ENCODE data around the gene NRG3.

NRG3 gene

GRCh38 chr10:82402906-82403401 lies 528.0 kb downstream of the NRG3 start:
- no peak for DNase-seq

DNA sequence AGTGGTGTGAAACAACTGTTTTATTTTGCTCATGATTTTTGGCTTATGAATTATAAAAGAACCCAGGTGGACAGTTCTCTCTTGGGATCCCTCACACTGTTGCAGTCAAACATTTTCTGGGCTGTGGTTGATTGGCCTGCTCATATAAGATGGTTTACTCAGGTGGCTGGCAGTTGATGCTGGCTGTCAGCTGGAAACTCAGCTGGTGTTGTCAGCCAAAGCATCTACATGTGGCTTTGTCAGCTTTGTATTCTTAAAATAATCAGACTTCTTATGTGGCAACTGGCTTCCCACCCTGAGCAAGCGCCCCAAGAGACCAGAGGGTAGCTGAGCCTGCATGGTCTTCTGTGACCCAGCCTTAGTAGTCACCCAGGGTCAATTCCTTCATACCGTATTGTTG lies 534.7 kb downstream of the NRG3 start:
- DNase-seq: no peak

DNA sequence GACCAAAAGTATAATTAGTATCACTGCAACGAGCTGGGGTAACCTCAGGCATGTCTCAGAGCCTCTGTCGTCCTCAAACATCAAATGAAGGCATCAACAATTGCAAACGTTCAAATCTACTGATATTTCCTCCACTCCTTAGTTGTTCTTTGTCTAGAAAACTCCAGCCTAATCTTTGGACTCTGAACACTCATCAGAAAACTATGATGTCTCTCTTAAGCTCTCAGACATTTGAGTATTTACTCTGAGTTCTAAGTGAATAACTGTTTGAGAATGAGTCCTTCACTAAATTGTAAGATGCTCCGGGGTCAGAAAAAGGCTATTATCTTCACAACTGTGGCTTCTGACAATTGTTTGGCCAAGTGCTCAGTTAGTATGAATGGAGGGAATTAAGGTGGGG lies 536.4 kb downstream of the NRG3 start:
- DNase-seq: no peak

DNA sequence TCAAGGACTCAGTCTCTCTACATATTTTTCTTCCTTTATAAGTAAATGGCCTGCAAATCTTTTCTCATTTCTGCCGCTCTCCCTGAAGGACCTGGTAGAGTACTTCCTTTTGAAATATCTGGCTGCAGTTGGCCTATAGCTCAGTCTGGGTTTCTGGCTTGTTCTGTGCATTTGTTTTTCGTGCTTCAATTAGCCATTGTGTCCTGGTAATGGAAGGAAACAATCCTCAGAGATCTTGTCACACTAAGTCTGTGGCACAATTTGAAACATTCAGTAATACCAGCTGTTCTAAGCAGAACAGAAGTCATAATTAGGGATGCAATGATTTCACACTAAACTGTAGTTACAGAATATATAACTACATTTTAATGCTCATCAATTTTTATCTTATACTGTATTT lies 545.0 kb downstream of the NRG3 start:
- no peak for DNase-seq

GRCh38 chr10:82429302-82429701 lies 554.3 kb downstream of the NRG3 start:
- DNase-seq: no peak

DNA sequence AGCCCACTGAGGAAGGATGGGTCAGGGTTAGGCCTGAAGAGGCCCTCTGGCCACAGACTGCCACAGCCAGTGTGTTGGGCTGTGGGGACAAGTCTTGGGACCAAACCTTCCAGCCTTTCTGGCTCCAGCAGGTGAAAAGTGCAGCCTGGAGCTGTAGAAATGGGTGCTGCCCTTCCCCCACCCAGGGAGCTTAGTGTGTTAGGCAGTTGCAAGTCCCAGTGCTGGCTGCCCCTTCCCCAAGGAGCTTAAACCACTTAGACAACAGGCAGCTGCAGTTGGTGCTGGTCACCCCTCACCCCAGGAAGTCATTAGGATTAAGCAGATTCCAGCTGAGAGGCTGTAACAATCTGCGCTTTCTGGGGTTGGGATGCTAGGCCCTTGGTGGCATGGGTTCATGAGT lies 563.3 kb downstream of the NRG3 start:
- no peak for DNase-seq

GRCh38 chr10:82440775-82441174 lies 565.8 kb downstream of the NRG3 start:
- DNase-seq: no peak

DNA sequence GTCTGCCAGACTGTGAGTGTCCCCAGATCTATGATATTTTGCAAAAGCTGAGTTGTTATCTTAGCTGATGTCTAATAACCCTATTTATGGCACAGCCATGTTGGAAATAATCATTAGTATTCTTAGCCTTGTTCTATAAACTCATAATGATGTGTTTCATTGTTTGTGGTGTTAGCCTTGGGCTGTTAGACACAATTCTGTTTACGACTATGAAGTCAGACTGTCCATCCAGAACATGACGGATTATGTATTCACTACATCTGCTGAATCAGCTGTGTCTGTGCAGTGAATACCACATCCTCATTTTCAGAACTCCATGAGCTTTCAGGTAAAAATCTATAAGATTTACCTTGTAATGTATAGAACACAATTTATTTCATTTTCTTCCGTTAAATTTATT lies 577.1 kb downstream of the NRG3 start:
- no peak for DNase-seq

- no peak for DNase-seq
Observed at GRCh38 chr10:82452676-82453075, 577.7 kb downstream of the NRG3 start.

- no peak for DNase-seq
Observed at GRCh38 chr10:82453678-82454293, 578.8 kb downstream of the NRG3 start.

GRCh38 chr10:82462910-82463551 lies 588.0 kb downstream of the NRG3 start:
- DNase-seq: no peak

DNA sequence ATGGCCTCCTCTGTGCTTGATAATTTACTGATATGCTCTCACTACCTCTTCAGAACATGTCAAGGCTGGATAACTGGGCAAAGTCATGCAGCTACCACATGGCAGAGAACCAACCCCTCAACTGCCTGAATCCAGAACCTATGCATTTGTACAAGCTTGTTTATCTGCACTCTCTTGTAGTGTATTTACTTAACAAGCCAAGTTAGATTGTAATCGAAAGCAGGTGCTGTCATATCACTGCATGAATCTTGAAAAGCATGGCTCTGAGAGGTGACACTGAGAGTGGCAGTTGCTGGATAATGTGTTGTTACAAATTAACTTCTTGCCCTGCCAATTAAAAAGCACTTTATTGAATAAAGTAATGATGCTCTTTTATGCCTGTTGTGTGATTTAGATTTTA lies 588.6 kb downstream of the NRG3 start:
- no peak for DNase-seq

GRCh38 chr10:82464191-82464818 lies 589.3 kb downstream of the NRG3 start:
- no peak for DNase-seq

DNA sequence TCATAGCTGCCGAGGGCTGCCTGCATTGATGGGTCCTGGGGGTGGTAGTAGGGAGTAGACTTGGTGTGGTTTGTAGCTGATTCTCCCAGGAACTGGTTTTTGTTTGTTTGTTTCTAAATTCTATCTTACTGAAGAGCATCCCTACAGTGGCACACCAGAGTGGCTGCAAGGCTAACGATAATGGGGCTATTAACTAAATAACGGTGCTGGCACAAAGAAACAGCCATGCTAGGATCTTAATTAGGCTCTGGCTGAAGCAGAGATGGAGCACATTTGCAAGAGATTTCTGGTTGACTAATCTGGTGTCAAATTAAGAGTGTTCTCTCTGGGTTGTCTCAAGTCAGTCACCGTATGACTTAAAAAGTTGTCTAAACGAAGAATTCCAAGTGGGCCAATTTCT lies 590.0 kb downstream of the NRG3 start:
- no peak for DNase-seq

DNA sequence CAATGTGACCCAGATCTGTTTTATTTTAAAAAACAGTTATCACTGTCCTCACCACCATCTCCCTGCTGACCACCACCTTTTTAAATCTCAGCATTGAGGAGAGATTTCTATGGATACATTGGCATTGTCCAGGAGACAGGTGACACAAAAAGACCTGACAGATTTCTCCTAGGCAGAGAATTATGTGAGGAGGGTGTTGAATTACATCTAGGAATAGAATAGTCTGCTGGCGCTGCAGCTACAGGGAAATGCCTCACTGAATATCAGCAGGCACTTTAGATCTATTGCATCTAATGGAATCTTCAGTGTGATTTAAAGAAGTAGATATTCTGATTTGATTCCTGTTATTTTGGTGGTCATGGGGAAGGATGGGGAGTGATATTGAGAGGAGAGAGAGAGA lies 593.5 kb downstream of the NRG3 start:
- no peak for DNase-seq

DNA sequence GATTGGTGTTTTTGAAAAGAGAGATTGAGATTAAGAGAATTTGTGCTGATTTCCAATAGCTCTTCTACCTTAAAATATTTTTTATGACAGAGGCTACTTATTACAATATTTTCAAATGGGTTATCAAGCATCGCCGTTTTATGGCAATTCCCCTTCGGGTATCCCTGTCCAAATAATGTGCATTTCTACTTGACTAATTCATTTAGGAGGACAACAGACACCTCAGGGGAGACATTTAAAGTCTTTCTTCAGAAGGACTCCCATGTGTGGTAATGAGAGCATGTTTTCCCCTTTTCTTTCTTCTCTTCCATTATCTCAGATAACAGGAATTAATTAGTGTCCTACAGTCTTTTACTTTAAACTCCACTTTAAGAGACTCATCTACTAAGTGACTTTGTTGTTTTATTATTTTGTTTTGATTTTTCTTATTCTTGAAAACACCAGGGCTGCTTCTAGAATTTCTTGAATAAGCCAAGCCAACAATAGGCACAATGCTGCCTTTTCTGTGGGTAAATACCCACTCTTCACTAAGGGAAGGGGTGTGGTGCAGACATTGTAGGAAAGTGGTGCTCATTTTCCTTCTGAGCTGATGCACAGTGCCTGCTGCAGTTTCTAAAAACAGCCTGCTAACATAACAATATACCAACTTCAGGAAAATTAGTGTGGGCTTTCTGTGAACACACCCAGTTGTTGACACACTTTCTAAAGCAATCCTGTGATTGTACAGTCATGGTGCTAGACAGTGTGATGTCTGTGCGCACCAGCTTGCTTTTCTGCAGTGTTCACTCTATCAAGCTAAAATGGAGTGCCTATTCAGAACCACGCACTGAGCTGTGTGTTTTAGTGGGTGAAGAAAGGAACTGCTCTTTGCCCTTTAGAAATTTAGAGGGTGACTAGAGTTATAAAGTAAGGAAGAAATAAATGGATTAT lies 597.7 kb downstream of the NRG3 start:
- DNase-seq: no peak

GRCh38 chr10:82477776-82478175 lies 602.8 kb downstream of the NRG3 start:
- DNase-seq: no peak

DNA sequence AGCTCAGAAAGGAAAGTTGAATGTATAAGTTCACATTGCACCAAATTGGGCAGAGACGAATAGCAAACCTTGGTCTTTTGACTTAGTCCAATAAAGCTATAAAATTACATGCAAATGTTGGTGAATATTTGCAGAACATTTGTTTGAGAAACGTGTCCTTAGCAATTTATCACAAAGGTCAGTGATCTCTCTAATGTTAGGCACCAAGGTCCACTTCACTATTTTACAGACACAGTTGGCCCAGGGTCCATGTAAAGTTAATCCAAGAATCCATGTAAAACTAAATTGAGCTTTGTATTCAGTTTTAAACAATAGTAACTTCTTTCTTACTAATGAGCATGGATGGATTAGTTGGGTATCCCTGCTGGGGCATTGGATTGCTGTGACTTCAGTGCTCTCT lies 617.7 kb downstream of the NRG3 start:
- no peak for DNase-seq

DNA sequence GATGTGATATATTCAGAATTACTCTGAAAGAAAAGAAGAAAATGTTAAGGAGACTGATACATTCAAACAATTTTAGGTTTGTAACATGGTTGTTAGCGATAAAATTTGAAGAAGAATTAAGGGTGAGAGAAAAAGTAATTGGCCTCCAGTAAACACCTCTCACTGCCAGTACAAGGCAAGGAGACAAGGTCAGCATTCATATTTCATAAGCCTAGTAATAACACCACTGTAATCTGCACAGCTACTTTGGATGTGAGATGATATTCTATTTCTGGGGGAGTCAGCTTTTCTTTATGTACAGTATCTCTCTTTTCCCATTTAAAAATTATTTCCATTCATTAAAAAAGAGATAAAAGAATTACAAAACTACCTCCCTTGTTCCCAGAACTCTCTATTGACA lies 621.1 kb downstream of the NRG3 start:
- DNase-seq: no peak

DNA sequence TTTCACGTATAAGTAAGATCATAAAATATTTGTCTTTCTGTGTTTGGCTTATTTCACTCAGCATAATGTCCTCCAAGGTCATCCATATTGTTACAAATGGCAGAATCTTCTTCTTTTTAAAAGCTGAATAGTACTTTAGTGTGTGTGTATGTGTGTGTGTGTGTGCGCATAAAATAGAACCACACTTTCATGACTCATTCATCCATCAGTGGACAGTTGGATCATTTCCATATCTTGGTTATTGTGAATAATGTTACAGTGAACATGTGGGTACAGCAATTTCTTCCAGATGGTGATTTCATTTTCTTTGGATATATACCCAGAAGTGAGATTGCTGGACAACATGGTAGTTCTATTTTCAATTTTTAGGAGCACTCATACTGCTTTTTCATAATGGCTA lies 622.4 kb downstream of the NRG3 start:
- DNase-seq: no peak

- no peak for DNase-seq
Observed at GRCh38 chr10:82498976-82499375, 624.0 kb downstream of the NRG3 start.

GRCh38 chr10:82505009-82505408 lies 630.0 kb downstream of the NRG3 start:
- DNase-seq: no peak

DNA sequence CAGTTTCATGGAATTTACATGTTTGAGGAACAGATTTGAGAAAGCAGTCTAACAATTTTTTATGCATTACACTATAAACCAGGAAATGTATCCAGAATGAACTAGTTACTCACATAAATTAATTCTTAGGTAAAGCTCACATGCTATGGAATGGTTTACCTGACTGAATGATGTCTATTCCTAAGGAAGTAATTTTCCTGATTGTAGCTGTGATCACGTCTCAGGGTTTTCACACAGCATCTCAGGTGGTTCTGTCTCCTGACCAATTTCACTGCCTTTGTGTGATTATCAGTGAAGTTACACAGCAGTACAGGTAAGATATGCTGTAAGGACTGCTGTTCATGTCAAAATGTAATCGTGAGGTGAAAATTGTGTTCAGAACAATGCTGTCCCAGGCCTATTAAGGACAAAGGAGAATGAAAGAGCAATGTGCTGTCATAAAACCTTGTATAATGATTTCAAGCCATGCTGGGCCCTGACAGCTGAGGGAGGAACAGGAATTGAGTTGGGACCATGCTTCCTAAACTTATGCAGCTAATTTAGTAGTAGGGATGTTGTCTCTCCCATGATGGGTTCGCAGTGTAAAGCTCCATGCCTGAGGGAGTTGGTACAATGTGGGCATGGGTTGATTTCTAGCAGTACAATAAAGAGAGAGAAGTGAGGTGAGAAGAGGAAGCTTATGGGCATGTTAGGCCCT lies 631.8 kb downstream of the NRG3 start:
- no peak for DNase-seq
